Smooth muscle cell (in vitro differentiated cells): ENCODE measurements around the gene RCBTB2. TPM values are rescaled to one million over a fixed set of nuclear protein-coding genes. Genes with fewer than 3 reads are reported as not detected.

Source experiments
- DNase-seq: peaks from one replicate; lab custom pipeline; 2025; ENCODE audit not compliant: unreplicated experiment; lab: John Stamatoyannopoulos, UW
- H2AFZ ChIP-seq: fragments of 200-600 bp; sonication (generic); 2 replicates; pipeline ENCODE4 v1.6.0; 2016; ENCODE audit warnings: antibody characterized with exemption, low read depth, mild to moderate bottlenecking
- H3F3A ChIP-seq: fragments of 200-600 bp; sonication (generic); 2 replicates; pipeline ENCODE4 v1.6.0; 2017; ENCODE audit warnings: antibody characterized with exemption, low read depth
- H3K27ac ChIP-seq: fragments of 200-600 bp; sonication (generic); 2 replicates; pipeline ENCODE4 v1.5.1; 2016; ENCODE audit warnings: low read depth, mild to moderate bottlenecking
- H3K27me3 ChIP-seq: fragments of 200-600 bp; sonication (generic); 2 replicates; pipeline ENCODE4 v1.6.1; 2016; ENCODE audit warnings: low read depth, mild to moderate bottlenecking
- H3K36me3 ChIP-seq: fragments of 200-600 bp; sonication (generic); 2 replicates; pipeline ENCODE4 v1.5.1; 2016; ENCODE audit warnings: low read depth
- H3K4me1 ChIP-seq: fragments of 200-600 bp; sonication (generic); 2 replicates; pipeline ENCODE4 v1.5.1; 2016; ENCODE audit warnings: low read depth
- H3K4me2 ChIP-seq: fragments of 200-600 bp; sonication (generic); 2 replicates; pipeline ENCODE4 v1.6.0; 2016; ENCODE audit warnings: mild to moderate bottlenecking
- H3K4me3 ChIP-seq: fragments of 200-600 bp; sonication (generic); 2 replicates; pipeline ENCODE4 v1.5.1; 2016; ENCODE audit warnings: mild to moderate bottlenecking
- H3K79me2 ChIP-seq: fragments of 200-600 bp; sonication (generic); 2 replicates; pipeline ENCODE4 v1.6.0; 2016; ENCODE audit warnings: low read depth, mild to moderate bottlenecking
- H3K9ac ChIP-seq: fragments of 200-600 bp; sonication (generic); 2 replicates; pipeline ENCODE4 v1.6.0; 2016; ENCODE audit warnings: low read depth
- H3K9me3 ChIP-seq: fragments of 200-600 bp; sonication (generic); replicated peaks from 2 replicates; pipeline ENCODE4 v1.5.1; 2016; ENCODE audit warnings: low read depth
- H4K20me1 ChIP-seq: fragments of 200-600 bp; sonication (generic); 2 replicates; pipeline ENCODE4 v1.6.0; 2016; ENCODE audit warnings: low read depth
- CTCF ChIP-seq: fragments of 200-600 bp; sonication (generic); IDR thresholded peaks from 2 replicates; pipeline ENCODE4 v1.5.1; 2017; ENCODE audit warnings: borderline replicate concordance, mild to moderate bottlenecking, antibody characterized with exemption; ENCODE audit not compliant: insufficient read depth, poor library complexity, severe bottlenecking
- WGBS: methylation state at CpG from one replicate; pipeline ENCODE4 v1.1.7; 2016; ENCODE audit warnings: low lambda C conversion rate; 5-methylcytosine and 5-hydroxymethylcytosine counted together
- polyA plus RNA-seq: library from polyadenylated mRNA; unstranded; fragments of >200 nt; fragmentation: Nextera tagmentation; extraction: Ambion mirVana; gene quantifications from 2 replicates; pipeline ENCODE4 v1.2.1, GENCODE V29; 2016
- total RNA-seq: library from RNA; depleted of rRNA; stranded (reverse); fragments of >200 nt; gene quantifications from 2 replicates; pipeline ENCODE4 v1.2.3, GENCODE V29; 2014

Gene RCBTB2
- total and polyA plus RNA-seq, 2 experiments from 2014 or later = 3.7 to 5.0 TPM

- 86% methylated on average over 1 of the region's 1 CpG for WGBS
Observed at GRCh38 chr13:48551329-48551728, 18.4 kb upstream of the RCBTB2 start.

GRCh38 chr13:48549658-48550057, 16.8 kb upstream of the RCBTB2 start:
- no peak overlapping the region for H3K27ac ChIP-seq
- no peak for DNase-seq
- no peaks in the 10 kb centered on the region for H3K9me3 ChIP-seq
- no peaks in the 10 kb centered on the region for H4K20me1 ChIP-seq
- H3F3A ChIP-seq = no peaks in the 10 kb centered on the region
- no peaks in the 10 kb centered on the region for H3K4me1 ChIP-seq
- H3K9ac ChIP-seq = no peak overlapping the region
- WGBS = 92% methylated on average over 1 of the region's 1 CpG
- no peak overlapping the region for H2AFZ ChIP-seq
- no peak overlapping the region for H3K4me3 ChIP-seq
- H3K4me2 ChIP-seq = no peak overlapping the region
- H3K36me3 ChIP-seq = peaks cover under 1% of the 10 kb centered on the region
- TF ChIP-seq CTCF = no peak
- H3K27me3 ChIP-seq = no peaks in the 10 kb centered on the region
- no peaks in the 10 kb centered on the region for H3K79me2 ChIP-seq

More at GRCh38 chr13:48551329-48551728, 18.4 kb upstream of the RCBTB2 start:
- Histone ChIP-seq H4K20me1 (no peaks in the 10 kb centered on the region), H3K4me1 (no peaks in the 10 kb centered on the region), H3K4me3 (no peak overlapping the region), H3K79me2 (no peaks in the 10 kb centered on the region), H3K36me3 (peaks cover 7% of the 10 kb centered on the region), H2AFZ (no peak overlapping the region), H3K4me2 (no peak overlapping the region), H3K9me3 (no peaks in the 10 kb centered on the region), H3K9ac (no peak overlapping the region), H3F3A (no peaks in the 10 kb centered on the region), H3K27me3 (no peaks in the 10 kb centered on the region), H3K27ac (no peak overlapping the region)
- DNase-seq = no peak
- TF ChIP-seq CTCF = no peak

GRCh38 chr13:48547663-48548092, 14.8 kb upstream of the RCBTB2 start:
- no peaks in the 10 kb centered on the region for H3K9me3 ChIP-seq
- no peak overlapping the region for H3K4me3 ChIP-seq
- peaks cover 5% of the 10 kb centered on the region for H3K4me1 ChIP-seq
- H3F3A ChIP-seq = no peaks in the 10 kb centered on the region
- no peaks in the 10 kb centered on the region for H3K79me2 ChIP-seq
- H3K4me2 ChIP-seq = no peak overlapping the region
- no peak overlapping the region for H3K9ac ChIP-seq
- H3K27me3 ChIP-seq = no peaks in the 10 kb centered on the region
- no peak for DNase-seq
- no peaks in the 10 kb centered on the region for H3K36me3 ChIP-seq
- H2AFZ ChIP-seq = no peak overlapping the region
- no peak overlapping the region for H3K27ac ChIP-seq
- WGBS = 89% methylated on average over 4 of the region's 4 CpGs
- no peaks in the 10 kb centered on the region for H4K20me1 ChIP-seq
- no peak for TF ChIP-seq CTCF

GRCh38 chr13:48545608-48546007, 12.7 kb upstream of the RCBTB2 start:
- Histone ChIP-seq H3K4me3 (no peak overlapping the region), H3K9me3 (no peaks in the 10 kb centered on the region), H3K27me3 (no peaks in the 10 kb centered on the region), H3K9ac (no peak overlapping the region), H3F3A (no peaks in the 10 kb centered on the region), H3K4me2 (no peak overlapping the region), H4K20me1 (no peaks in the 10 kb centered on the region), H3K79me2 (no peaks in the 10 kb centered on the region), H3K4me1 (peaks cover 11% of the 10 kb centered on the region), H2AFZ (no peak overlapping the region), H3K36me3 (no peaks in the 10 kb centered on the region), H3K27ac (no peak overlapping the region)
- no peak for TF ChIP-seq CTCF
- no peak for DNase-seq
- WGBS = 92% methylated on average over 3 of the region's 3 CpGs
